Retina (tissue), 1 donor: ENCODE data around the gene PPIL4.
"Not testable (repeated sequence)": the region's sequence is repeated elsewhere in the genome, so short reads cannot be mapped to it uniquely, and the experiment has no call there.

ENCODE experiments used
- DNase-seq: peaks from one replicate; pipeline ENCODE4 v3.0.0-alpha.2; 2016

The PPIL4 gene

GRCh38 chr6:149515494-149515893 is 30.3 kb downstream of the PPIL4 start:
- DNase-seq: no peak

- DNase-seq: no peak
These were observed 31.9 kb downstream of the PPIL4 start for GRCh38 chr6:149513915-149514314.

GRCh38 chr6:149510793-149511512 is 34.9 kb downstream of the PPIL4 start:
- no peak for DNase-seq

GRCh38 chr6:149508485-149508884 is 37.4 kb downstream of the PPIL4 start:
- DNase-seq: no peak

GRCh38 chr6:149503872-149504271 is 42.0 kb downstream of the PPIL4 start:
- DNase-seq: no peak

- DNase-seq: no peak
These were observed 42.6 kb downstream of the PPIL4 start for GRCh38 chr6:149503276-149503675.

- no peak for DNase-seq
These were observed 44.1 kb downstream of the PPIL4 start for GRCh38 chr6:149501768-149502167.

- no peak for DNase-seq
These were observed 44.6 kb downstream of the PPIL4 start for GRCh38 chr6:149501201-149501600.

- no peak for DNase-seq
These were observed 45.7 kb downstream of the PPIL4 start for GRCh38 chr6:149500096-149500495.

- no peak for DNase-seq
These were observed 46.8 kb downstream of the PPIL4 start for GRCh38 chr6:149499066-149499465.

- no peak for DNase-seq
These were observed 48.5 kb downstream of the PPIL4 start for GRCh38 chr6:149497365-149497764.

GRCh38 chr6:149496597-149496996 is 49.2 kb downstream of the PPIL4 start:
- DNase-seq: not testable (repeated sequence)

- DNase-seq: not testable (repeated sequence)
These were observed 50.4 kb downstream of the PPIL4 start for GRCh38 chr6:149495349-149496016.

- not testable (repeated sequence) for DNase-seq
These were observed 51.0 kb downstream of the PPIL4 start for GRCh38 chr6:149494810-149495209.

GRCh38 chr6:149493761-149494320 is 52.0 kb downstream of the PPIL4 start:
- no peak for DNase-seq

GRCh38 chr6:149492798-149493343 is 53.0 kb downstream of the PPIL4 start:
- DNase-seq: no peak

- DNase-seq: no peak
These were observed 55.9 kb downstream of the PPIL4 start for GRCh38 chr6:149489967-149490366.

GRCh38 chr6:149488815-149489214 is 57.0 kb downstream of the PPIL4 start:
- DNase-seq: no peak

- no peak for DNase-seq
These were observed 58.5 kb downstream of the PPIL4 start for GRCh38 chr6:149487316-149487715.

- no peak for DNase-seq
These were observed 60.8 kb downstream of the PPIL4 start, which contains the start of gene ZC3H12D for GRCh38 chr6:149484733-149485700. Gene ZC3H12D, minus strand, starts transcription at chr6:149485014. Its CDS starts 10,471 bp downstream, at chr6:149474543.

- DNase-seq: no peak
These were observed 61.8 kb downstream of the PPIL4 start for GRCh38 chr6:149483849-149484655.

GRCh38 chr6:149483334-149483725 is 62.5 kb downstream of the PPIL4 start:
- DNase-seq: no peak
